IPS-20b (cell line): Measurements from ENCODE around the gene TARS2.
A peak's percentile ranks its signal among the peaks of the same experiment; 100 is the strongest.

Source experiments
- H3K27ac ChIP-seq: one replicate; pipeline ENCODE4 v1.5.1; 2013; ENCODE audit warnings: low read length
- H3K27me3 ChIP-seq: 2 replicates; pipeline ENCODE4 v1.6.1; 2013; ENCODE audit warnings: mild to moderate bottlenecking, low read length, inconsistent platforms; ENCODE audit not compliant: insufficient read depth
- H3K36me3 ChIP-seq: 2 replicates; pipeline ENCODE4 v1.6.1; 2013; ENCODE audit warnings: low read depth, mild to moderate bottlenecking, inconsistent platforms, low read length, moderate library complexity; ENCODE audit not compliant: insufficient read depth
- H3K4me1 ChIP-seq: 2 replicates; pipeline ENCODE4 v1.6.1; 2013; ENCODE audit warnings: mild to moderate bottlenecking, control low read depth, inconsistent platforms, low read length, moderate library complexity; ENCODE audit not compliant: insufficient read depth
- H3K4me3 ChIP-seq: 2 replicates; pipeline ENCODE4 v1.5.1; 2013; ENCODE audit warnings: mild to moderate bottlenecking, low read length, inconsistent platforms
- H3K9ac ChIP-seq: 2 replicates; pipeline ENCODE4 v1.6.1; 2013; ENCODE audit warnings: low read depth, mild to moderate bottlenecking, inconsistent platforms, low read length, moderate library complexity
- H3K9me3 ChIP-seq: 2 replicates; pipeline ENCODE4 v1.6.1; 2013; ENCODE audit warnings: mild to moderate bottlenecking, low read depth, low read length, inconsistent platforms; ENCODE audit not compliant: insufficient read depth

TARS2 gene

GRCh38 chr1:150511551-150511950 is 24.3 kb downstream of the TARS2 start:
- Histone ChIP-seq H3K27me3 (peaks cover 3% of the 10 kb centered on the region; the same call in 1 of the 2 replicates), H3K27ac (no peak overlapping the region), H3K4me1 (peaks cover 3% of the 10 kb centered on the region), H3K9me3 (no peaks in the 10 kb centered on the region), H3K36me3 (peaks cover 10% of the 10 kb centered on the region; the same call in 1 of the 2 replicates), H3K9ac (no peak overlapping the region), H3K4me3 (no peak overlapping the region)

GRCh38 chr1:150511985-150512660 is 24.9 kb downstream of the TARS2 start:
- Histone ChIP-seq H3K36me3 (peaks cover 4% of the 10 kb centered on the region; the same call in 1 of the 2 replicates), H3K9me3 (no peaks in the 10 kb centered on the region), H3K9ac (no peak overlapping the region), H3K4me1 (peaks cover 5% of the 10 kb centered on the region), H3K27me3 (peaks cover 3% of the 10 kb centered on the region; the same call in 1 of the 2 replicates), H3K4me3 (no peak overlapping the region), H3K27ac (no peak overlapping the region)

GRCh38 chr1:150512846-150513245 is 25.6 kb downstream of the TARS2 start:
- peaks cover 5% of the 10 kb centered on the region; the same call in 1 of the 2 replicates for H3K4me1 ChIP-seq
- H3K36me3 ChIP-seq = peaks cover under 1% of the 10 kb centered on the region; the same call in 1 of the 2 replicates
- no peaks in the 10 kb centered on the region for H3K9me3 ChIP-seq
- H3K9ac ChIP-seq = no peak overlapping the region
- H3K27ac ChIP-seq = no peak overlapping the region
- H3K27me3 ChIP-seq = peaks cover 3% of the 10 kb centered on the region; the same call in 1 of the 2 replicates
- no peak overlapping the region for H3K4me3 ChIP-seq

GRCh38 chr1:150513351-150513791 is 26.2 kb downstream of the TARS2 start:
- Histone ChIP-seq H3K4me1 (peaks cover 5% of the 10 kb centered on the region; the same call in 1 of the 2 replicates), H3K9me3 (no peaks in the 10 kb centered on the region), H3K36me3 (no peaks in the 10 kb centered on the region), H3K9ac (no peak overlapping the region), H3K27me3 (peaks cover 3% of the 10 kb centered on the region; the same call in 1 of the 2 replicates), H3K27ac (no peak overlapping the region), H3K4me3 (no peak overlapping the region)

- Histone ChIP-seq H3K4me1 (peaks cover 5% of the 10 kb centered on the region; the same call in 1 of the 2 replicates), H3K9me3 (no peaks in the 10 kb centered on the region), H3K4me3 (no peak overlapping the region; the same call in 1 of the 2 replicates), H3K27ac (no peak overlapping the region), H3K9ac (no peak overlapping the region), H3K36me3 (no peaks in the 10 kb centered on the region), H3K27me3 (peaks cover 3% of the 10 kb centered on the region; the same call in 1 of the 2 replicates)
Observed at GRCh38 chr1:150514260-150514659, 27.0 kb downstream of the TARS2 start.

- peaks cover 3% of the 10 kb centered on the region; the same call in 1 of the 2 replicates for H3K27me3 ChIP-seq
- no peak overlapping the region for H3K27ac ChIP-seq
- H3K4me3 ChIP-seq = peak overlapping the region; percentile 84
- peak overlapping the region; percentile 82 for H3K9ac ChIP-seq
- peaks cover 5% of the 10 kb centered on the region; the same call in 1 of the 2 replicates for H3K4me1 ChIP-seq
- no peaks in the 10 kb centered on the region for H3K36me3 ChIP-seq
- H3K9me3 ChIP-seq = no peaks in the 10 kb centered on the region
Observed at GRCh38 chr1:150514913-150515327, 27.7 kb downstream of the TARS2 start.

GRCh38 chr1:150515328-150516049 is 28.3 kb downstream of the TARS2 start, which contains the start of gene FALEC:
TSS of gene FALEC (plus strand) at chr1:150515752.
- peak within 1 kb of the TSS; percentile 82 for H3K9ac ChIP-seq
- H3K9me3 ChIP-seq = no peaks in the 10 kb centered on the region
- H3K36me3 ChIP-seq = no peaks in the 10 kb centered on the region
- H3K27ac ChIP-seq = no peak within 1 kb of the TSS
- peaks cover 5% of the 10 kb centered on the region; the same call in 1 of the 2 replicates for H3K4me1 ChIP-seq
- peaks cover 3% of the 10 kb centered on the region; the same call in 1 of the 2 replicates for H3K27me3 ChIP-seq
- H3K4me3 ChIP-seq = peak within 1 kb of the TSS; percentile 84

- H3K27me3 ChIP-seq = peaks cover 3% of the 10 kb centered on the region; the same call in 1 of the 2 replicates
- H3K36me3 ChIP-seq = no peaks in the 10 kb centered on the region
- peak overlapping the region; percentile 43; the same call in 1 of the 2 replicates for H3K9ac ChIP-seq
- no peaks in the 10 kb centered on the region for H3K9me3 ChIP-seq
- H3K27ac ChIP-seq = no peak overlapping the region
- H3K4me3 ChIP-seq = peak overlapping the region; percentile 84
- H3K4me1 ChIP-seq = peaks cover 5% of the 10 kb centered on the region; the same call in 1 of the 2 replicates
Observed at GRCh38 chr1:150516050-150516591, 28.9 kb downstream of the TARS2 start.

- Histone ChIP-seq H3K4me3 (peak overlapping the region; percentile 84), H3K4me1 (peaks cover 5% of the 10 kb centered on the region; the same call in 1 of the 2 replicates), H3K27ac (no peak overlapping the region), H3K36me3 (no peaks in the 10 kb centered on the region), H3K9me3 (no peaks in the 10 kb centered on the region), H3K27me3 (peaks cover 3% of the 10 kb centered on the region; the same call in 1 of the 2 replicates), H3K9ac (peak overlapping the region; percentile 43; the same call in 1 of the 2 replicates)
Observed at GRCh38 chr1:150516616-150517015, 29.4 kb downstream of the TARS2 start.

- no peak overlapping the region for H3K9ac ChIP-seq
- H3K4me3 ChIP-seq = no peak overlapping the region
- no peaks in the 10 kb centered on the region for H3K9me3 ChIP-seq
- no peaks in the 10 kb centered on the region for H3K27me3 ChIP-seq
- H3K4me1 ChIP-seq = peaks cover 4% of the 10 kb centered on the region; the same call in 1 of the 2 replicates
- H3K27ac ChIP-seq = no peak overlapping the region
- H3K36me3 ChIP-seq = no peaks in the 10 kb centered on the region
Observed at GRCh38 chr1:150521196-150521968, 34.2 kb downstream of the TARS2 start.

- Histone ChIP-seq H3K27ac (no peak overlapping the region), H3K9me3 (no peaks in the 10 kb centered on the region), H3K4me3 (no peak overlapping the region), H3K4me1 (no peaks in the 10 kb centered on the region), H3K27me3 (no peaks in the 10 kb centered on the region), H3K36me3 (no peaks in the 10 kb centered on the region), H3K9ac (no peak overlapping the region)
Observed at GRCh38 chr1:150525348-150525747, 38.1 kb downstream of the TARS2 start.
